Measurements from ENCODE around the gene C10orf90.

C10orf90 gene

DNA sequence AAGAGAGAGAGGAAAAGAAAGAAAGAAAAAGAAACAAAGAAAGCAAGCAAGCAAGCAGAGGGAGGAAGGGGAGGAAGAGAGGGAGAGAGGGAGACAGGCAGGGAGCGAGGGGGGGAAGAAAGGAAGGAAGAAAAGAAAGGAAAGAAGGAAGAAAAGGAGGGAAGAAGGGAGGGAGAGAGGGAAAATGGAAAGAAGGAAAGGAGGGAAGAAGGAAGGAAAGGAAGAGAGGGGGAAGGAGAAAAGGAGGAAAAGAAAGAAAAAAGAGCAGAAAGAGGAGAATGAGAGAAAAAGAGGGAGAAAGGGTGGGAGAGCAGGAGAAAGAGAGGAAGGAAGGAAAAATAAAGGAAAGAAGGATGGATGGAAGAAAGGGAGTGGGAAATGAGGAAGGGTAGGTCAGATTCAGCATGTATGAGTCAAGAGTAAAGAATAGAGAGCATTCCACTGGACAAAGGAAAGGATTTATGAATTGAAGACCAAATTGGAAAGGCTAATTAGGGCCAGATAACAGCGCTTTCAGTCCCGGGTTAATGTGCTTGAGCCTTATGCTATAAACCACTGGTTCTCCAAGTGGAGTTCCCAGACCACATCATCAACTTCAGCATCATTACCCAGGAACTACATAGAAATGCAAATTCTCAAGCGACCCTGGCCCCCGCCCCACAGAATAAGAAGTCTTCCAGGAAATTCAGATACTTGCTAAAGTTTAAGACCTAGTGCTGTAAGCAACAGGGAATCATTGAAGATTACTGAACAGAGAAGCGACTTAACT, 85.1 kb downstream of the C10orf90 start:
- DNase-seq: no peak

DNA sequence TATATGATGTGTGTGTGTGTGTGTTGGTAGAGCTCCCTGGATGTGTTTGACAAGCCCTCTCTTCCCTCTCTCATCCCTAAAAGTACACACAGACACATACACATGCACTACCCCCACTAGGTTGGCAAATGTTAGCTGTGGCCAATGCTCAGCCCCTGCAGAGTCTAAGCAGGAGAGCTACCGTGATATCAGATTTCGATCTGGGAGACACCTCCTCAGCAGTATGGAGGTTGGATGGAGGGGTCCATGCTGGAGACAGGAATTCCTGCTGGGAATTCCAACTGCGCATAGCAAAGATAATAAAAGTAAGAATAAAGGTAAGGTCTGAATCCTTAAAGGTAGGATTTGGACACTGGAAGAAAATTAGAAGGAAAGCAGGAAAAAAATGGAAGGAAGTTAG, 85.7 kb downstream of the C10orf90 start:
- DNase-seq: no peak

DNA sequence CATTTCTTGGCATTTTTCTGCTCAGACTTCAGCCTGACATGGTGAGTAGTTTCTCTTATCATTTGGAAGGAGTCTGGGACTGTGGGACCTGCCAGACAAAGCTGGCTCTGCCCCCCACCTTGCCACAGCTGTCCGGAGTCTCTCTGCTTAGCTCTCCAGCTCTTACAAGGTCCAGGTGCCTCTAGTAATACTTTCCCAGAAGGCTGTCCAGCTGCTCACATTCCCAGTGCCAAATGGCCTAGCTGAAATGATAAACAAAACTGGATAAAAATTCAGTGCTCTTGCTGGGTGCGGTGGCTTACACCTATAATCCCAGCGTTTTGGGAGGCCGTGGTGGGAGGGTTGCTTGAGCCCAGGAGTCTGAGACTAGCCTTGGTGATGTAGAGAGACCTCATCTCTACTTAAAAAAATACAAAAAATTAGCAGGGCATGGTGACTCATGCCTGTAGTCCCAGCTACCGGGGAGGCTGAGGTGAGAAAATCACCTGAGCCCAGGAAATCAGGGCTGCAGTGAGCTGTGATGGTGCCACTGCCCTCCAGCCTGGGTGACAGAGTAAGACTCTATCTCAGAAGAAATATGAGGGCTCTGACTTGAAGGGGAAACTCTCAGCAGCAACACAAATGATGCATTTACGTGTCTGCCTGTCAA, 86.8 kb downstream of the C10orf90 start:
- no peak for DNase-seq

GRCh38 chr10:126581648-126582046, 88.8 kb downstream of the C10orf90 start:
- DNase-seq: no peak

- DNase-seq: no peak
These were observed 89.4 kb downstream of the C10orf90 start for GRCh38 chr10:126580873-126581647.

DNA sequence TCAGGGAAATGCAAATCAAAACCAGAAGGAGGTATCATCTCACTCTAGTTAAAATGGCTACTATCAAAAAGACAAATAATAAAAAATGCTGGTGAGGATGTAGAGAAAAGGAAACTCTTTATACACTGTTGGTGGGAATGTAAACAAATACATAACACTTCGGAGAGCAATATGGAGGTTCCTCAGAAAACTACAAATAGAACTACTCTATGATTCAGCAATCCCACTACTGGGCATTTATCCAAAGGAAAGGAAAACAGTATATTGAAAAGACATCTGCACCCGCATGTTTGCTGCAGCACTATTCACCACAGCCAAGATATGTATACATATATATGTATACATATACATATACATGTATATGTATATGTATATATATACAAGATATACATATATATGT, 94.2 kb downstream of the C10orf90 start:
- DNase-seq: no peak

GRCh38 chr10:126570621-126571602, 99.6 kb downstream of the C10orf90 start:
- no peak for DNase-seq

- DNase-seq: no peak
These were observed 100.3 kb downstream of the C10orf90 start for GRCh38 chr10:126570245-126570570.

DNA sequence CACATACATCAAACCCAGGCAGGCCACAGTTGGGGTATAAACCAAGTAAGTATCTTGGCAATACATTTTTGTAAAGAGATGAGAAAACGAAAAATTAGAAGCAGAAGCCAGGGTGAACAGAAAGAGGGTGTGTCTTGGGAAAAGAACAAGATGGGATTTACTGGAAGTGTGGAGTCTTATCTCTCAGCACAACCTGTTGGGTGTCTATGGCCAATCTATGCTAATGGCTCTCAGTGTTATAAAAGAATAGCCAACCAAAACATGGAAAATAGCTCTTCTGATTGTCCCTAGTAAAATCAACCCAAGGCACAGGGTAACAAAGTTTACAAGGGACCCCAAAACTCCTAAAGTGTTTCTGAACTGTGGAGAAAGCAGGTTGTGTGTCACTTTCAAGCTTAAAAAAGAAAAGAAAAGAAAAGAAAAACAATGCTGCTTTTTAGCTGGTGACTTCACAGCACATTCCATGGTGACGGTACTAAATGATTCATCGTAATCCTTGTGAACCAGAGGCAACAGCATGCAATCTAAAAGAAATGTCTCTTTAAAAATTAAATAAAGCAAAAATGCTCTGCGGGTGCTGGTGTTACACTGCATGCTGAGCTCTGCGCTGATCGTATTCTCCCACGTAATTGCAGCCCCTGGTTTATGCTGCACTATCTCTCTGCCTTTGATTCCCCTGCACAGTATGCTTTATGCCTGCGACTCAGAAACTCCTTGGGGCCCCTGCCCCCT, 100.8 kb downstream of the C10orf90 start:
- DNase-seq: peak in 3 of 56 donors; percentile 20 to 34 (median 25)

DNA sequence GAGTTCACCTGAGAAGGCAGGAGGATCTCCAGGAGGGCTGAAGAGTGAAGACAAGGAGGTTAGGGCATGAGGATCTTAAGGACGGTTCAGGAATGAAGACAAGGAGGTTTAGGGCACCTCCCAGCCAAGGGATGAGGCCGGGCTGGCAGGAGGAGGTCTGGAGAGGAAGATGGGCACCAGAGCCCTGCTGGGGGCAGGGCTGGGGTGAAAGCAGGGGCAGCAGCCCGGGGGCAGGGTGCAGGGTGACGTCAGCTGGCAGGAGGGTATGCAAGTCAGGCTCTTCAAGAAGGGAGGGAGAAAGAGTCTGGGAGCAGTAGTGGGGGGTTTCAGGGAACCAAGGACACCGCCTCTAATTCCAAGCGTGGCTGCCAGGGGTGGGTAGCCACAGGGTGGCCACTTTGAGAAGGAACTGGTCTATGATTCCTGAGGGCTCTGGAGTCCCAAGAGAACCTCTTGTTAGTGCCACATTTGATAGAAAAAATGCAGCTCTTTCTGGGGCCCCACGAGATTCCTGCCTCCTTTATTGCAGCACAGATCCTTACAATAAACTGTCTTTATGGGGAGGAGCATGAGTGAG, 101.6 kb downstream of the C10orf90 start:
- no peak for DNase-seq

DNA sequence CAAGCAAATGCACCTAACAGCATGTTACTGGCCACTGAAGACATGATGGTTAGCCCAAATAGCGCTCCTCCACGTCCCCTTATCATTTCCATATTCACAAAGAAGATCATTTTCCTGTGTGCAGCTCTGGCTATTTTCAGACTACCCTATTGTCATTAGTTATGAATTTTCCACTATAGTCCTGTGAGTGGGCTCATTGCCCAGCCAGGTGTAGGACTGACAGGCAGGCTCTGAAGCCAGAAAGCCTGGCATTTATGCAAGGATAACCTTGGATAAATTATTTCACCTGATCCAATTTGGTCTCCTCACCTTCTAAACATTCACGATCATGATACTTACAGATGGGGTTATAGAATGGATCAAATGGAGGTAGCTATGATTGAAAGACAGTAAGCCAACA, 104.6 kb downstream of the C10orf90 start:
- DNase-seq: no peak

DNA sequence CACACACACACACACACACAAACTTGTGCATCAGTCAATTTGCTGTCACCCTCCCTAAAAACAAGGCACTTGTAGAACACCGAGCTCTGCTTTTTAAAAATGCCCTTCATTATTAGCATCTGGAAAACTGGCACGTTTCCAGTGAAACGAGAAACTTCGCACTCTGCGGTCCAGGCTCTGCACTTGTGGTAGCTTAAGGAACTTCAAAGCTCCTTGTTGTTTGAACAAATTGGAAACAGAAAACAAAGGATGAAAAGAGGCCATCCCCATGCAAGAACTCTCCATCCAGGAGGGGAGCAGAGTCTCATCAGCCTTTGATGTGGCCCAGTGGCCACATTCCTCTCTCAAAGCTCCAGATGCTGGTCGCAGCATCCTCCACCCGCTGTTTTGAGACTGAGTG, 105.1 kb downstream of the C10orf90 start:
- no peak for DNase-seq

DNA sequence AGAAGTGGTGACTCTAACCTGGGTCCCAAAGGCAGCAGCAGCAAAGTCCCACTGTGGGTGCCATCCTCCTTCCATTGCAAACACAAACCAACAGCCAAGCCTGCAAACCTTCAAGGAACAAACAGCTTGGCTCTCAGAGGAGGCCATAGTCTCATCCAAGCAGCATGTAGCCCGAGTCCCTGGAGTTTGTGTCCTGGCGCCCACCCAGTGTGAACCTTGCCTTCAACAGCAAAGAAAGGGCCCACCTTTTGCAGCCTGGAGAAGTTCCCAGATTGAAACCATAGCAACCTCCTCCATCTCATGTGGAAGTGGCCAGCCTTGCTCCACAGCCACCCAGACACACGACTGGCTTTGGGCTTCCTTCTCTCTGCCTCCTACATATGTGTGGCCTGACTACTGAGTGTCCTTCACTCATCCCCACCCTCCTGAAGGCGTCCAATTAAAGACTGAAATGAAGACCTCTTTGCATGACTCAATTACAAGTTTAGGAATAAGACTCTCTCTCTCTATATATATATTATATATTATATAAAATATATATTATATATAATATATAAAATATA, 106.1 kb downstream of the C10orf90 start:
- DNase-seq: peak in 4 of 56 donors; percentile 15 to 45 (median 40)

DNA sequence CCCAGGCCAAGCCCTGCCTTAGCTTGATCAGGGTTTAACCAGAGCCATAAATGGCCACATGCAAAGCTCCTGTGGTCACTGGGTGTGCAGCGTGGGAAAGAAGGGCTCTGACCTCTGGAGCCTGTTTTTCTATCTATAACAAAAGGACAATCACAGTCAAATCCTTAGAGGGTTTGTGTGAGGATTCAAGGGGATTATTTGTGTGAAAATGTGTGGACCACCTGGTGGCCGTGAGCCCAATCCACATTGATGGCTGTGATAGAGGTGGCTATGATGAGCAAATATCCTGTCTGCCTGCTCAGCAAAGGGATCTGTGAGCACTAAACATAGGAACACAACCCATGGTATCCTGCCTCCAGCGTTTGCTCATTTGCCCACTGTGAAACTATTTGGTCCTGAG, 107.1 kb downstream of the C10orf90 start:
- no peak for DNase-seq

GRCh38 chr10:126561921-126562680, 108.4 kb downstream of the C10orf90 start:
- DNase-seq: peak in 2 of 56 donors; percentile 63 to 67

- peak in 50 of 56 donors; percentile 13 to 86 (median 69) for DNase-seq
These were observed 109.1 kb downstream of the C10orf90 start for GRCh38 chr10:126561294-126561920.

GRCh38 chr10:126558881-126559280, 111.6 kb downstream of the C10orf90 start:
- DNase-seq: no peak

GRCh38 chr10:126551202-126551601, 119.3 kb downstream of the C10orf90 start:
- no peak for DNase-seq
